K562 treated with DMSO at 1 percent for 4 hours (cell line): ENCODE measurements around the gene ERRFI1. TPM values are rescaled to one million over a fixed set of nuclear protein-coding genes. Genes with fewer than 3 reads are reported as not detected.

Experiments used
- total RNA-seq: library from RNA; unstranded; fragments of 300-600 nt; gene quantifications from 2 replicates; pipeline ENCODE4 v1.2.3, GENCODE V29; 2022; ENCODE audit not compliant: insufficient read depth

Gene ERRFI1
- total RNA-seq, result 3.1 and 3.9 TPM in 2 replicates

GRCh38 chr1:8026153-8026975, at the start of gene ERRFI1:
Gene ERRFI1 (minus strand): TSS chr1:8026309. CDS start chr1:8015619, 10,690 bp downstream.

Other genes with a start within 250 kb of the ERRFI1 start
- 4.1 and 6.1 TPM in 2 replicates for gene PER3, start 242.0 kb downstream of the ERRFI1 start, total RNA-seq
- not detected in 2 replicates for gene UTS2, start 173.2 kb downstream of the ERRFI1 start, total RNA-seq
- gene TNFRSF9, start 85.5 kb downstream of the ERRFI1 start, total RNA-seq, result 1.0 and 1.2 TPM in 2 replicates
- gene PARK7, start 64.6 kb downstream of the ERRFI1 start, total RNA-seq, result 335 and 363 TPM in 2 replicates